UCSD-AML1 (cell line): Measurements from ENCODE around the gene KIAA0753.
A peak's percentile ranks its signal among the peaks of the same experiment; 100 is the strongest.
"Not testable (repeated sequence)": the region's sequence is repeated elsewhere in the genome, so short reads cannot be mapped to it uniquely, and the experiment has no call there.

Experiments
- DNase-seq: peaks from one replicate; lab custom pipeline; 2025; ENCODE audit not compliant: unreplicated experiment; lab: John Stamatoyannopoulos, UW

Gene KIAA0753

GRCh38 chr17:6599364-6599763, 41.1 kb downstream of the KIAA0753 start:
- no peak for DNase-seq

DNA sequence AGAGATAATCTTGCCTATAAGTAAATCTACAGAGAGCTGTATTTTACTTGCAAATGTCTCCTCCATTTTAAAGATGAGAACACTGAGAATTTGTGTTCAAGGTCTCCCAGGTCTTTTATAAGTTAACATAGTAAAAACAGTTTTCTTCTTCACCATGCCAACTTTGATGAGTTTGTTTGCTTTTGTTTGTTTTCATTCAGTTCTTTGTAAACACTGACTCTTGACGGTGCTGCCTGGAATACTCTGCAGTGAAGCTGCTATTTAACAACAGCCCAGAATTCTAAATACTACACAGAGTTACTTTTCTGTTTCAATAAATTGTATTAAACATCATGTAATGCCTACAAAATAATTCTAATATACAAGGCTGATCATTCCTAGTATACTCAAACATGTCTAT, 42.8 kb downstream of the KIAA0753 start:
- DNase-seq = no peak

DNA sequence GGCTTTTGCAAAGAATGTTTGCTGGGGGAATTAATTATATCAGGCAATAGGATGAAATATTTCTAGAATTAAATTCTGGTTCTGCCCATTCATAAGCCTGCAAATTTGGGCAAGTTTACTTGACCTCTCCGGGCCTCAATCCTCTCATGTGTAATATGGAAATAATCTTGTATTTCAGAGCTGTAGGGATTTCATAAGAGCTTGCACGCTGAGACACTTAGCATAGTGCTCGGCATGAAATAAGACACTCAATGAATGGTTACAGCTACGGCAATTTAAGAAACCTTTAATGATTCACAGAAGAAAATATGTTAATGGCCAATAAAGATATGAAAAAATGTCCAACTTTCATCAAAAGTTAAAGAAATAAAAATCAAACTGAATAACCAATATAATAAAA, 43.6 kb downstream of the KIAA0753 start:
- DNase-seq = no peak

GRCh38 chr17:6596511-6596910, 44.0 kb downstream of the KIAA0753 start:
- no peak for DNase-seq

GRCh38 chr17:6596081-6596480, 44.4 kb downstream of the KIAA0753 start:
- DNase-seq = no peak

- not testable (repeated sequence) for DNase-seq
Measured at GRCh38 chr17:6593371-6593770, 47.1 kb downstream of the KIAA0753 start.

GRCh38 chr17:6592173-6592572, 48.3 kb downstream of the KIAA0753 start:
- DNase-seq = no peak

- no peak for DNase-seq
Measured at GRCh38 chr17:6591599-6592158, 48.8 kb downstream of the KIAA0753 start.

- no peak for DNase-seq
Measured at GRCh38 chr17:6589266-6589946, 51.1 kb downstream of the KIAA0753 start.

GRCh38 chr17:6588165-6588564, 52.3 kb downstream of the KIAA0753 start:
- DNase-seq = no peak

- DNase-seq = no peak
Measured at GRCh38 chr17:6587310-6587709, 53.2 kb downstream of the KIAA0753 start.

GRCh38 chr17:6583411-6583810, 57.1 kb downstream of the KIAA0753 start:
- DNase-seq = no peak

DNA sequence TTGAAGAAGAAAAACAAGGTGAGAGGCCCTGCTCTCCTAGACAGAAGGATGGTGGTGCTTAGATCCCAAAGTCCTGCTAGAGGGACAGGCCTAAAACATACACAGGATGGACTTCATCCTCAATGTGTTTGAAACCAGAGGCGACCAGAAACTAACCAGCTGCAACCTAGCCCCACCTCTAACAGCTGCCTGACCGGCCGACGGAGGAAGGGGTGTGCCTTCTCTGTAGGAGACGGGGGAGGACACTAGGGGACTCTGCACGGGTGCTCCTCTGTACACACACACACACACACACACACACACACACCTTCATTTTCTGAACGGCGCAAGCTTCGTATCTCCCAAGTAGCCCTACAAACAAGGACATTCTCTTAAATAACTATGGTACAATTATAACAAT, 59.9 kb downstream of the KIAA0753 start:
- no peak for DNase-seq

DNA sequence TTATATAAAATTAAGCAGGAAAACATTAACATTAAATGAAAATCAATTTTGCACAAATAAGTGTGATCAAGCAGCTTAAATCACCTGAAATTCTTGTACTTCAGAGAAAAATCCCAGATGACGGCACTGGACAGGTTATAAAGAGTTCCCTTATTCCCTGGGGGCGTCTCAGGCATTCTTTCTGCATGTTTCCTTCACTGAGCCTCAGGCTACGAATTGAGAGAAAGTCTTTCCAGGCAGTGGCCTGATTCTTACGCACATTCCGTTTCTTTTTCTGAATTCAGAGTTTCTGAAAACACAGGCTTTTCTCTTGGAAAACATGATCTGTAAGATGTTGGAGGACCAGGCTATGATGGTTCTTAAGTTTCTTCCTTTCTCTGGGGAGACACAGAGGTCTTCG, 62.0 kb downstream of the KIAA0753 start:
- no peak for DNase-seq

DNA sequence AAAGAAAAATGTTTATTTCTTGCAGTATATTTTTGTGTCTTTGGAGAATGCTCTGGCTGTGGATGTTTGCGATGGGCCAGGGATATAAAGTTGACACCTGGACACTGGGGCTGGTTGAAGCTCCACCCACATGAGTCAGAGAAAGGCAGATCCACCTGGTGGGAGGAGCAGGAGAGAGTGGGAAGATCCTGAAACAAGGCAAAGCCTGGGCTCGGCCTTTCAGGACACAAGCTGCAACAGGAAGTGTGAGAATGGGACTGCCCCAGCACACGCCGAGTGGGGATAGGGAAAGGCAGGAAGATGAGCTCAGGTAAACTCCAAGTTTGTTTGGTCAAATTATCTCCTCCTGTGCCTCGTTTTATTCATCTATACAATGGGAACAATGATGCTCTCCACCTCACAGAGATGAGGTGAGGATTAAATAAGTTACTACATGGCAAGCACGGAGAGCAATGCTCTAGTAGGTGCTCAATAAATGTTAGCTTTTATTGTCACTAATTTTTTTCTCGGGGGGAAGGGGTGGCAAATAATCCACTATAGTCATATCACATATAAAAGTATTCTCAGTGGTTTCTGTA, 62.7 kb downstream of the KIAA0753 start:
- no peak for DNase-seq

GRCh38 chr17:6576038-6576785, 64.3 kb downstream of the KIAA0753 start:
- no peak for DNase-seq

- DNase-seq = no peak
Measured at GRCh38 chr17:6575596-6575988, 64.9 kb downstream of the KIAA0753 start.

DNA sequence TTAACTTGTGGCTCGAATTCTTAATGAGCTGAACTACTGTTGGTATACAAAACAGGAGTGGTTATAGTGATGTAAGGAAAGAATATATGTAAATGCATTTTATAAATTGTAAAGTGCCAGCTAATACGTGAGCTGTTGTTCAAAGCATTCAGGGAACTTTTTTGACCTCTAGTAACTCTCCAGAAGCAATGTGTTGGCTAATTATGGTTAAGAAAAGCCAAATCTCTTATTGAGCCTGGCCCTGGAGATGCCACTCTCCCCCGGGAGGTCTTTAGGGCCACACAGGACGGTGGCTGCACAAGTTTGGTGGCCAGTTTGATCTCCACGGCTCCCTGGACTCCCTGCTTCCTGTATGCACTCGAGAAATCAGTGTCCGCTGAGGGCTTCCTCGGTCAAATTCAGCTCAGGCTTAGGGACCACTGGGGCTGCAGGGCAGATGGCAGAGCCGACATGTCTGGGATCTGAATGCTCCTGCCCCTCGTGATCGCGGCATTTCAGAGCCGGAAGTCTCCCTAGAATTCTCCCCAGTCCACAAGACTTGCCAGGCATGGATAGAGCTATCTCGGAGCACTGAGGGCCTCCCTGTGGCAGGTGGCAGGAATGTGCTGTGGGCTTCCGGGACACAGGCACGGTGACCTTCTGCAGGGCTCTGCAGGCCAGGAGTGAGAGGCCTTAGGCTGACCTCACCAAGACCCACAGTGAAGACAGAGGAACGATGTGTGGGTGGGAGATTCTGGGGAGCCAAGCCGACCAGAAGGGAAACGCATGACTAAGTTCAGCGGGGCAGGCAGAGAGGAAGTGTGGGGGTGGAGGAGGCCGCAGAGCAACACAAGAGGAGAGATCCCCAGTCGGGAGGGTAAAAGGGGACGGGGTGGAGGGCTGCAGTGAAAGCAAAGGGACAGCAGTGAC, 65.6 kb downstream of the KIAA0753 start:
- DNase-seq = peak; percentile 77

DNA sequence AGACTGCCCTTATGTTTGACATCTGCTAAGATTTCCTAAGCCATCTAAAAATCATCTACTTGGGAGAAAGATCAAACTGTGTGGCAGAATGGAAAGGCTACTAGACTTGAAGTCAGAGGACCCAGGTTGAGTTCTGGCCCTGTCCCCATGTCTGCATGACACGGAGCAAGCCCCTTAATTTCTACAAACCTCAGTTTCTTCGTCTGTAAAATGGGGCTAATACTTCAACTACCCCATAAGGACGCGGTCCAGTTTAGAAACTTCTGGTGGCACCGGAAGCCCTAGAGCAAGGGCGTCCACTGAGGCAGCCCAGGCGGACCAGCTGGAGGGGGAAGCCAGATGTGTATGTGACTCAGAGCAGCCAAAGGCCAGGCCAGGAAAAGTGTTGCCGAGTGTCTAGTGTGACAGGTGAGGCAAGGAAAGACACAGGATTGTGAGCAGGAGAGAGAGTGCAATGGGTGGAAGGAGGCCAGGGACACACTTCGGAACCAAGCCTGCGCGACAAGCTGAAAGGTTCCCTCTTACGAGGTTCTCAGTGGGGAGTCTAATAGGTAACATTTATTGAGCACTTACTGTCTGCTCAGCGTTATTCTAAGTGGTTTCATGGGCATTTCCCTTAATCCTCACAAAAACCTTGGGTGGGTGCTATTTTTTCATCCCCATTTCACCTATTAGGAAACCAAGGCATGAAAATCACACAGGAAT, 66.4 kb downstream of the KIAA0753 start:
- DNase-seq = no peak

DNA sequence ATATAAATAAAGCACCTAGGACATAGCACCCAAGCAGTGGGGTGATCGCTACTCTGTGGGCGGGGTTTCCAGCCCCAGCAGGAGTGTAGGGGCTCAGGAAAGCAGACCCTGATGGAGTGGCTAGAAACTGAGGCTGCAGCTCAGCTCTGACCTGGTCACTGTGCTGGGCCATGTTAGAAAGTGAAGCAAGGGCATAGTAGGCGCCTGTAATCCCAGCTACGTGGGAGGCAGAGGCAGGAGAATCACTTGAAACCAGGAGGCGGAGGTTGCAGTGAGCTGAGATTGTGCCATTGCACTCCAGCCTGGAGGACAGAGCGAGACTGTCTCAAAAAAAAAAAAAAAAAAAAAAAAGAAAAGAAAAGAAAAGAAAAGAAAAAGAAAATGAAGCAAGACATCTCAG, 67.0 kb downstream of the KIAA0753 start:
- DNase-seq = not testable (repeated sequence)
